ENCODE measurements around the gene TTC29.

- TF ChIP-seq CTCF (IDR thresholded peaks at IDR 0.05; ENCODE audit: low read length) = no peak
- no peak for TF ChIP-seq EZH2 (IDR thresholded peaks at IDR 0.05; ENCODE audit: borderline replicate concordance, low read length)
Measured at GRCh38 chr4:146981651-146982050, 36.0 kb upstream of the TTC29 start.
